Esophagus muscularis mucosa (tissue), 4 donors: ENCODE results near the gene FOXE1.

ENCODE experiments used
- CTCF ChIP-seq, 3 experiments: fragments of 200-600 bp in 2 of 3; fragments of 450-650 bp in 1 of 3; sonication (generic) in 2 of 3; IDR thresholded peaks; one replicate each; pipeline ENCODE4 v1.5.1; 2017 to 2019; ENCODE audit warnings: antibody characterized with exemption in 3 of 3, mild to moderate bottlenecking in 2 of 3, moderate library complexity in 1 of 3
- EP300 ChIP-seq: sonication (generic); formaldehyde crosslinking; IDR thresholded peaks from one replicate; pipeline ENCODE4 v1.6.1; 2017; ENCODE audit warnings: antibody characterized with exemption
- POLR2A ChIP-seq: fragments of 450-650 bp; IDR thresholded peaks from one replicate; pipeline ENCODE4 v1.6.1; 2017; ENCODE audit warnings: antibody characterized with exemption, moderate library complexity, mild to moderate bottlenecking, low read depth

- TF ChIP-seq CTCF (IDR thresholded peaks at IDR 0.05) = no peak
- TF ChIP-seq POLR2A = no peak
- no peak for TF ChIP-seq EP300
These were observed 3.0 kb upstream of the FOXE1 start for GRCh38 chr9:97849980-97850379.
